ENCODE results near the gene ZDHHC8.

DNA sequence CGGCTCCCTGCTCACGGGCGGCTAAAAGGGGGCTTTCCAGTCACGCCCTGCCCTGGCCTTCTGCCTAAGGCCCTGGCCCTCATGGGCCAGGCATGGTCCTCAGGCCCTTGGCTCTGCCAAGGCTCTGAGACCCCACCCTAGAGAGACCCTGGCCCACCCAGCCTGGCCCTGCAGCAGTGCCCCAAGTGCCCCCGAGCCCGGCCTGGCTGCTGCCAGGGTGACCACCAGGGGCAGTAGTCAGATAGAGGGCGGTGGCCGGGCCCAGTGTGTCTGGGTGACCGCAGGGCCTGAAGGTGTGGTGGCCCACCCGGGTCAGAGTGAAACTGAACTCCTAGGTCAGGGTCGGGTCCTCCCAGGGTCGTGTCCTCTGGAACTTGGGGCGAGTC is 48.6 kb downstream of the ZDHHC8 start:
- TF ChIP-seq IKZF1 (conservative IDR thresholded peaks at IDR 0.05), result no peak
- TF ChIP-seq, protein P1, sequence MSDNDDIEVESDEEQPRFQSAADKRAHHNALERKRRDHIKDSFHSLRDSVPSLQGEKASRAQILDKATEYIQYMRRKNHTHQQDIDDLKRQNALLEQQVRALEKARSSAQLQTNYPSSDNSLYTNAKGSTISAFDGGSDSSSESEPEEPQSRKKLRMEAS (IDR thresholded peaks at IDR 0.05; ENCODE audit: low read depth, low read length), result no peak
- no peak for TF ChIP-seq CREM (IDR thresholded peaks at IDR 0.05; ENCODE audit: low read depth)
- no peak for TF ChIP-seq EP300 (IDR thresholded peaks at IDR 0.05; ENCODE audit: borderline replicate concordance in 1 of 2, control insufficient read depth in 1 of 2, low read depth in 2 of 2, low read length in 2 of 2)
- no peak for TF ChIP-seq EZH2 (IDR thresholded peaks at IDR 0.05; ENCODE audit: borderline replicate concordance, control insufficient read depth, low read depth, low read length)
- TF ChIP-seq, protein P2, sequence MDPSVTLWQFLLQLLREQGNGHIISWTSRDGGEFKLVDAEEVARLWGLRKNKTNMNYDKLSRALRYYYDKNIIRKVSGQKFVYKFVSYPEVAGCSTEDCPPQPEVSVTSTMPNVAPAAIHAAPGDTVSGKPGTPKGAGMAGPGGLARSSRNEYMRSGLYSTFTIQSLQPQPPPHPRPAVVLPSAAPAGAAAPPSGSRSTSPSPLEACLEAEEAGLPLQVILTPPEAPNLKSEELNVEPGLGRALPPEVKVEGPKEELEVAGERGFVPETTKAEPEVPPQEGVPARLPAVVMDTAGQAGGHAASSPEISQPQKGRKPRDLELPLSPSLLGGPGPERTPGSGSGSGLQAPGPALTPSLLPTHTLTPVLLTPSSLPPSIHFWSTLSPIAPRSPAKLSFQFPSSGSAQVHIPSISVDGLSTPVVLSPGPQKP (IDR thresholded peaks at IDR 0.05; ENCODE audit: low read depth, low read length), result no peak
- no peak for TF ChIP-seq CBX3 (IDR thresholded peaks at IDR 0.05; ENCODE audit: borderline replicate concordance, low read depth)
- TF ChIP-seq, protein P3, sequence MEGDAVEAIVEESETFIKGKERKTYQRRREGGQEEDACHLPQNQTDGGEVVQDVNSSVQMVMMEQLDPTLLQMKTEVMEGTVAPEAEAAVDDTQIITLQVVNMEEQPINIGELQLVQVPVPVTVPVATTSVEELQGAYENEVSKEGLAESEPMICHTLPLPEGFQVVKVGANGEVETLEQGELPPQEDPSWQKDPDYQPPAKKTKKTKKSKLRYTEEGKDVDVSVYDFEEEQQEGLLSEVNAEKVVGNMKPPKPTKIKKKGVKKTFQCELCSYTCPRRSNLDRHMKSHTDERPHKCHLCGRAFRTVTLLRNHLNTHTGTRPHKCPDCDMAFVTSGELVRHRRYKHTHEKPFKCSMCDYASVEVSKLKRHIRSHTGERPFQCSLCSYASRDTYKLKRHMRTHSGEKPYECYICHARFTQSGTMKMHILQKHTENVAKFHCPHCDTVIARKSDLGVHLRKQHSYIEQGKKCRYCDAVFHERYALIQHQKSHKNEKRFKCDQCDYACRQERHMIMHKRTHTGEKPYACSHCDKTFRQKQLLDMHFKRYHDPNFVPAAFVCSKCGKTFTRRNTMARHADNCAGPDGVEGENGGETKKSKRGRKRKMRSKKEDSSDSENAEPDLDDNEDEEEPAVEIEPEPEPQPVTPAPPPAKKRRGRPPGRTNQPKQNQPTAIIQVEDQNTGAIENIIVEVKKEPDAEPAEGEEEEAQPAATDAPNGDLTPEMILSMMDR (IDR thresholded peaks at IDR 0.05 in 2 of 3, conservative IDR thresholded peaks at IDR 0.05 in 1 of 3; ENCODE audit: control insufficient read depth in 2 of 3, extremely low read depth in 1 of 3, insufficient read depth in 1 of 3, low read depth in 3 of 3, low read length in 3 of 3), result no peak
- no peak for TF ChIP-seq HDAC2 (IDR thresholded peaks at IDR 0.05)
- TF ChIP-seq SPI1 (IDR thresholded peaks at IDR 0.05; ENCODE audit: borderline replicate concordance, insufficient read depth, low read depth, low read length), result no peak

All from GM12878 (cell line).